Measurements from ENCODE around the gene KRI1.

- TF ChIP-seq ZNF274 (IDR thresholded peaks at IDR 0.05; ENCODE audit: low read depth, low read length) (no peak), YY1 (IDR thresholded peaks at IDR 0.05; ENCODE audit: insufficient read depth, insufficient read length) (peak; percentile 59)
Observed at GRCh38 chr19:10543420-10544241, 22.2 kb downstream of the KRI1 start, which contains the start of gene ATG4D.
